ENCODE results near the gene AQR. TPM values are rescaled to one million over a fixed set of nuclear protein-coding genes. Genes with fewer than 3 reads are reported as not detected.

The AQR gene
- total and polyA plus RNA-seq, 2 of the 8 experiments (the other 6 are each of a cell fraction or from before 2014, with no cell fraction given) = 34.5 to 57.6 TPM

- no peak overlapping the region for H2AFZ ChIP-seq (ENCODE audit: low read length)
- H3K4me3 ChIP-seq (ENCODE audit: extremely low read depth in 1 of 4, insufficient read depth in 2 of 4, low read depth in 3 of 4, low read length in 4 of 4) = no peak overlapping the region
- peaks cover 10 to 11% of the 10 kb centered on the region in 2 experiments for H3K79me2 ChIP-seq (ENCODE audit: control insufficient read depth in 1 of 2, insufficient read depth in 2 of 2, low read length in 2 of 2)
- H3K4me1 ChIP-seq (replicated peaks in 1 of 4; ENCODE audit: control insufficient read depth in 3 of 4, insufficient read depth in 4 of 4, low read length in 3 of 4) = peaks cover 0 to 5% (median 3%) of the 10 kb centered on the region in 4 experiments; a peak in 3 of 7 replicates
- no peak overlapping the region for H2BK5ac ChIP-seq (ENCODE audit: low read depth, low read length)
- H2AK5ac ChIP-seq (ENCODE audit: low read depth, low read length) = no peak overlapping the region
- no peak overlapping the region for H2BK120ac ChIP-seq (replicated peaks; ENCODE audit: low read depth, low read length)
- no peak overlapping the region for H3K14ac ChIP-seq (ENCODE audit: insufficient read length)
- no peak for DNase-seq (ENCODE audit: low read depth in 1 of 2, low spot score in 2 of 2)
- H2BK12ac ChIP-seq (ENCODE audit: low read depth, low read length) = no peak overlapping the region
- no peak overlapping the region for H3K27ac ChIP-seq (ENCODE audit: low read depth, low read length)
- no peak overlapping the region for H3K56ac ChIP-seq (replicated peaks; ENCODE audit: insufficient read length, low read depth, low read length)
- WGBS, 2 experiments (ENCODE audit: extremely low coverage in 1 of 2, insufficient coverage in 1 of 2, insufficient read length in 1 of 2, insufficient replicate concordance in 2 of 2, low coverage in 1 of 2, low lambda C conversion rate in 2 of 2, missing lambda C conversion rate in 1 of 2) = 48% methylated on average over 2 of the region's 2 CpGs; no CpG with 5 or more reads in 1 of the 2 experiments
- no peak overlapping the region for H3K4me2 ChIP-seq (ENCODE audit: insufficient read depth in 1 of 2, low read depth in 2 of 2, low read length in 2 of 2)
- peaks cover 0 to 9% (median 0%) of the 10 kb centered on the region in 4 experiments; a peak in 1 of 8 replicates for H3K36me3 ChIP-seq (ENCODE audit: control insufficient read depth in 2 of 4, insufficient read depth in 4 of 4, low read length in 3 of 4)
- H2BK20ac ChIP-seq (ENCODE audit: low read length) = no peak overlapping the region
- POLR2A ChIA-PET (ENCODE audit: partially characterized antibody) = interaction anchor here (0.7 kb wide), 1 partner anchor 43 kb away, joined by 3 read pairs; no protein-coding TSS in a partner anchor
- H3K79me1 ChIP-seq (ENCODE audit: low read depth, low read length) = no peaks in the 10 kb centered on the region; the same call in 1 of the 2 replicates
- H3K9me3 ChIP-seq (ENCODE audit: insufficient read depth in 2 of 2, low read depth in 1 of 2, low read length in 1 of 2) = no peaks in the 10 kb centered on the region
- CTCF ChIA-PET (ENCODE audit: partially characterized antibody) = interaction anchor here (2.2 kb wide), 1 partner anchor 45 kb away, joined by 7 read pairs; no protein-coding TSS in a partner anchor
- peaks cover 0 to 1% of the 10 kb centered on the region in 2 experiments for H4K20me1 ChIP-seq (replicated peaks in 1 of 2; ENCODE audit: control insufficient read depth in 1 of 2, insufficient read depth in 2 of 2, low read length in 2 of 2)
- no peak for FAIRE-seq
- peaks cover 7% of the 10 kb centered on the region for H3K23me2 ChIP-seq (ENCODE audit: low read depth, low read length)
- no peak overlapping the region for H4K5ac ChIP-seq (ENCODE audit: insufficient read length, low read depth, low read length)
- TF ChIP-seq CTCF (IDR thresholded peaks at IDR 0.05; ENCODE audit: control extremely low read depth in 1 of 3, insufficient read depth in 1 of 3, low read depth in 1 of 3, low read length in 3 of 3) (no peak), JUN (IDR thresholded peaks at IDR 0.05; ENCODE audit: low read depth, low read length) (no peak), CBX5 (IDR thresholded peaks at IDR 0.05; ENCODE audit: low read depth, low read length) (no peak), CHD2 (IDR thresholded peaks at IDR 0.05; ENCODE audit: low read length) (no peak), SP2 (IDR thresholded peaks at IDR 0.05; ENCODE audit: low read length) (no peak), HDAC2 (IDR thresholded peaks at IDR 0.05; ENCODE audit: borderline replicate concordance in 1 of 2, low read depth in 2 of 2, low read length in 2 of 2) (no peak)
- H3K23ac ChIP-seq (ENCODE audit: insufficient read length) = no peak overlapping the region
- H3K27me3 ChIP-seq (replicated peaks in 1 of 4; ENCODE audit: control insufficient read depth in 3 of 4, extremely low read depth in 1 of 4, insufficient read depth in 3 of 4, low read length in 3 of 4) = no peaks in the 10 kb centered on the region
- H3K4ac ChIP-seq (replicated peaks; ENCODE audit: insufficient read length, low read depth, low read length) = no peak overlapping the region
- H2BK15ac ChIP-seq (ENCODE audit: low read length) = no peak overlapping the region
- H3K18ac ChIP-seq (ENCODE audit: extremely low read depth, low read length) = no peak overlapping the region
- no peak overlapping the region for H3K9ac ChIP-seq (replicated peaks in 1 of 4; ENCODE audit: extremely low read depth in 1 of 4, low read depth in 3 of 4, low read length in 3 of 4)
- H4K91ac ChIP-seq (replicated peaks; ENCODE audit: insufficient read length, low read length) = no peak overlapping the region
- no peak overlapping the region for H4K8ac ChIP-seq (ENCODE audit: extremely low read depth, insufficient read depth, low read length)
These were observed 4.0 kb upstream of the AQR start for GRCh38 chr15:34973512-34973911.
